Lung (tissue), 12 donors: ENCODE measurements around the gene NBPF3. TPM values are rescaled to one million over a fixed set of nuclear protein-coding genes. Genes with fewer than 3 reads are reported as not detected.

Experiments
- ATAC-seq: fragments of 200-7000 bp; cut with Tn5 transposase; one replicate; pipeline ENCODE4 v1.9.1; 2020; ENCODE audit warnings: moderate number of reproducible peaks; ENCODE audit not compliant: insufficient read depth, low FRiP score
- DNase-seq, 3 donors: peaks; one replicate each; pipeline ENCODE4 v3.0.0-alpha.2; 2013 to 2017
- H3K27ac ChIP-seq, 2 donors: one replicate each; pipeline ENCODE4 v1.5.1; 2013; ENCODE audit warnings: mild to moderate bottlenecking in 2 of 2, moderate library complexity in 2 of 2, control low read depth in 1 of 2, inconsistent platforms in 1 of 2, low read depth in 1 of 2, low read length in 1 of 2
- H3K27me3 ChIP-seq, 3 donors: one replicate each; pipeline ENCODE4 v1.5.1; 2013; ENCODE audit warnings: low read length in 2 of 3; ENCODE audit not compliant: control insufficient read depth in 3 of 3, insufficient read depth in 3 of 3
- H3K36me3 ChIP-seq, 4 donors: one replicate each; pipeline ENCODE4 v1.5.1; 2013; ENCODE audit warnings: low read length in 4 of 4, mild to moderate bottlenecking in 1 of 4, moderate library complexity in 1 of 4; ENCODE audit not compliant: control insufficient read depth in 4 of 4, insufficient read depth in 4 of 4
- H3K4me1 ChIP-seq, 5 donors: one replicate each; pipeline ENCODE4 v1.5.1; 2013; ENCODE audit warnings: low read length in 5 of 5, mild to moderate bottlenecking in 2 of 5, moderate library complexity in 1 of 5; ENCODE audit not compliant: control insufficient read depth in 5 of 5, insufficient read depth in 5 of 5
- H3K4me3 ChIP-seq: one replicate; pipeline ENCODE4 v1.5.1; 2013; ENCODE audit warnings: mild to moderate bottlenecking, control low read depth, moderate library complexity
- H3K9ac ChIP-seq, 2 donors: one replicate each; pipeline ENCODE4 v1.5.1; 2013; ENCODE audit warnings: low read length in 2 of 2, control low read depth in 1 of 2; ENCODE audit not compliant: insufficient read depth in 1 of 2
- H3K9me3 ChIP-seq, 4 donors: one replicate each; pipeline ENCODE4 v1.5.1; 2013; ENCODE audit warnings: low read length in 3 of 4, mild to moderate bottlenecking in 1 of 4, moderate library complexity in 1 of 4; ENCODE audit not compliant: control insufficient read depth in 4 of 4, insufficient read depth in 3 of 4
- CTCF ChIP-seq: IDR thresholded peaks from 2 replicates; pipeline ENCODE4 v1.5.1; 2012; ENCODE audit warnings: mild to moderate bottlenecking; ENCODE audit errors: control extremely low read depth, extremely low read depth
- WGBS, 2 donors: extraction: QIAGEN DNeasy Blood & Tissue Kit; methylation state at CpG; one replicate each; pipeline ENCODE4 v1.1.7; 2013; 5-methylcytosine and 5-hydroxymethylcytosine counted together
- polyA plus RNA-seq, 2 donors: library from polyadenylated mRNA; stranded (reverse); fragments of 200-250 nt; gene quantifications; one replicate each; pipeline ENCODE4 v1.2.1, GENCODE V29; 2013
- total RNA-seq, 2 donors: library from RNA; depleted of rRNA in 1 of 2; stranded (reverse); fragments of >200 nt in 1 of 2; gene quantifications; one replicate each; pipeline ENCODE4 v1.2.1, GENCODE V29; 2014 to 2021
- donor health status: control.
- donor health status: control.
- donor health status: Bipolar disorder and iron deficiency.
- donor health status: healthy.
- donor health status: DM: yes; HTN: yes; CAD: no.

The NBPF3 gene
- total and polyA plus RNA-seq, 4 donors: 1.3 to 17.6 (median 5.6) TPM

- Histone ChIP-seq H3K4me3 (peak overlapping the region; percentile 10), H3K27ac (peak overlapping the region in 1 of 2 donors; percentile 46)
- WGBS, 2 donors: 68 to 83% methylated on average over 9 of the region's 9 CpGs
Measured at GRCh38 chr1:21510885-21511578, 71.1 kb downstream of the NBPF3 start.

GRCh38 chr1:21511579-21512522 lies 71.9 kb downstream of the NBPF3 start:
- Histone ChIP-seq H3K36me3 (no peaks in the 10 kb centered on the region), H3K27me3 (peaks cover 0 to 24% (median 20%) of the 10 kb centered on the region in 3 donors), H3K4me3 (no peak overlapping the region), H3K9ac (no peak overlapping the region), H3K4me1 (peaks cover 0 to 12% (median 4%) of the 10 kb centered on the region in 5 donors), H3K27ac (peak overlapping the region in 1 of 2 donors; percentile 46), H3K9me3 (peaks cover 0 to 2% (median 0%) of the 10 kb centered on the region in 4 donors)
- no peak for ATAC-seq
- peak in 1 of 3 donors; percentile 56 for DNase-seq
- no peak for TF ChIP-seq CTCF
- WGBS, 2 donors: 69 to 80% methylated on average over 11 of the region's 11 CpGs

More at GRCh38 chr1:21510885-21511578, 71.1 kb downstream of the NBPF3 start:
- no peak overlapping the region for H3K9ac ChIP-seq
- H3K4me1 ChIP-seq: peaks cover 0 to 11% (median 4%) of the 10 kb centered on the region in 5 donors
- H3K9me3 ChIP-seq: peaks cover 0 to 2% (median 0%) of the 10 kb centered on the region in 4 donors
- H3K27me3 ChIP-seq: peaks cover 0 to 24% (median 20%) of the 10 kb centered on the region in 3 donors
- ATAC-seq: no peak
- DNase-seq: no peak
- no peaks in the 10 kb centered on the region for H3K36me3 ChIP-seq
- TF ChIP-seq CTCF: no peak

GRCh38 chr1:21514245-21514644 lies 74.3 kb downstream of the NBPF3 start:
- H3K9ac ChIP-seq: no peak overlapping the region

More at GRCh38 chr1:21514245-21514644, 74.3 kb downstream of the NBPF3 start:
- no peak overlapping the region for H3K27ac ChIP-seq
- no peak for DNase-seq
- peaks cover 0 to 2% (median 0%) of the 10 kb centered on the region in 4 donors for H3K9me3 ChIP-seq
- no peak for TF ChIP-seq CTCF
- H3K36me3 ChIP-seq: no peaks in the 10 kb centered on the region
- no peak overlapping the region for H3K4me3 ChIP-seq
- 83 to 89% methylated on average over 5 of the region's 5 CpGs for WGBS, 2 donors
- H3K4me1 ChIP-seq: peaks cover 0 to 8% (median 0%) of the 10 kb centered on the region in 5 donors
- ATAC-seq: no peak
- H3K27me3 ChIP-seq: peaks cover 0 to 17% (median 11%) of the 10 kb centered on the region in 3 donors
